H1 (cell line): ENCODE measurements around the gene INAFM1. TPM values are rescaled to one million over a fixed set of nuclear protein-coding genes. Genes with fewer than 3 reads are reported as not detected.

Experiments
- ASH2L ChIP-seq: fragments of 200-600, 300-600 bp; sonication (generic); IDR thresholded peaks from one replicate; pipeline ENCODE4 v1.7.1; 2017; ENCODE audit warnings: low read length
- BACH1 ChIP-seq: IDR thresholded peaks from 2 replicates; pipeline ENCODE4 v1.6.1; 2012; ENCODE audit warnings: low read length, improper control_type of control experiment
- BRCA1 ChIP-seq: IDR thresholded peaks from 2 replicates; pipeline ENCODE4 v1.6.1; 2012; ENCODE audit warnings: low read depth, low read length, improper control_type of control experiment
- EP300 ChIP-seq, 2 experiments: IDR thresholded peaks; 1 replicate in 1 of 2; 2 replicates in 1 of 2; pipeline ENCODE4 v1.6.1; 2011 to 2012; ENCODE audit warnings: low read depth in 2 of 2, low read length in 2 of 2, mild to moderate bottlenecking in 2 of 2, borderline replicate concordance in 1 of 2, inconsistent platforms in 1 of 2, moderate library complexity in 1 of 2
- PHF8 ChIP-seq: fragments of 200-600 bp; sonication (generic); conservative IDR thresholded peaks from 2 replicates; pipeline ENCODE4 v1.7.1; 2012; ENCODE audit warnings: low read depth, mild to moderate bottlenecking, inconsistent platforms, low read length, moderate library complexity
- RXRA ChIP-seq: IDR thresholded peaks from 2 replicates; pipeline ENCODE4 v1.6.1; 2011; ENCODE audit warnings: low read depth, mild to moderate bottlenecking, low read length, moderate library complexity; ENCODE audit not compliant: insufficient read depth
- SAP30 ChIP-seq: fragments of 300-600 bp; sonication (generic); IDR thresholded peaks from 2 replicates; pipeline ENCODE4 v1.7.1; 2012; ENCODE audit warnings: low read length, moderate library complexity, mild to moderate bottlenecking, inconsistent platforms; ENCODE audit not compliant: insufficient read depth, insufficient replicate concordance
- SP4 ChIP-seq: IDR thresholded peaks from 2 replicates; pipeline ENCODE4 v1.6.1; 2012; ENCODE audit warnings: low read length, inconsistent platforms
- SUZ12 ChIP-seq: fragments of 200-600 bp; sonication (generic); IDR thresholded peaks from 2 replicates; pipeline ENCODE4 v1.6.1; 2012; ENCODE audit warnings: mild to moderate bottlenecking, inconsistent platforms, low read length, moderate library complexity, mixed read lengths
- ZNF274 ChIP-seq: IDR thresholded peaks from 2 replicates; pipeline ENCODE4 v1.7.0; 2012; ENCODE audit warnings: low read length, borderline replicate concordance; ENCODE audit errors: extremely low read depth
- polyA plus RNA-seq, 7 experiments: library from polyadenylated mRNA; depleted of rRNA in 3 of 7; stranded (reverse) in 5 of 7; unstranded in 2 of 7; fragments of >200 nt in 5 of 7; fragments of 200-250 nt in 2 of 7; gene quantifications; 1 replicate in 5 of 7; 2 replicates in 1 of 7; 4 replicates in 1 of 7; pipeline versions ENCODE4 v1.2.1 to v1.2.3, GENCODE V29; 2011 to 2013; ENCODE audit warnings: missing spikeins in 2 of 7, mixed read lengths in 2 of 7
- total RNA-seq: library from RNA; stranded (reverse); fragmentation: NEBNext Ultra II Directional; extraction: Animal tissue kit (Norgen Biotek cat#: 25700); gene quantifications from 2 replicates; pipeline ENCODE4 v1.2.1, GENCODE V29; 2021
- TF ChIP-seq, protein P1 (sequence below): IDR thresholded peaks from 2 replicates; pipeline ENCODE4 v1.6.1; 2011; ENCODE audit warnings: low read depth, mild to moderate bottlenecking, low read length; ENCODE audit not compliant: insufficient read depth

Gene INAFM1
- total and polyA plus RNA-seq, 2 of the 8 experiments (the other 6 are each of a cell fraction or from before 2014, with no cell fraction given), result 2.6 to 3.4 TPM

DNA sequence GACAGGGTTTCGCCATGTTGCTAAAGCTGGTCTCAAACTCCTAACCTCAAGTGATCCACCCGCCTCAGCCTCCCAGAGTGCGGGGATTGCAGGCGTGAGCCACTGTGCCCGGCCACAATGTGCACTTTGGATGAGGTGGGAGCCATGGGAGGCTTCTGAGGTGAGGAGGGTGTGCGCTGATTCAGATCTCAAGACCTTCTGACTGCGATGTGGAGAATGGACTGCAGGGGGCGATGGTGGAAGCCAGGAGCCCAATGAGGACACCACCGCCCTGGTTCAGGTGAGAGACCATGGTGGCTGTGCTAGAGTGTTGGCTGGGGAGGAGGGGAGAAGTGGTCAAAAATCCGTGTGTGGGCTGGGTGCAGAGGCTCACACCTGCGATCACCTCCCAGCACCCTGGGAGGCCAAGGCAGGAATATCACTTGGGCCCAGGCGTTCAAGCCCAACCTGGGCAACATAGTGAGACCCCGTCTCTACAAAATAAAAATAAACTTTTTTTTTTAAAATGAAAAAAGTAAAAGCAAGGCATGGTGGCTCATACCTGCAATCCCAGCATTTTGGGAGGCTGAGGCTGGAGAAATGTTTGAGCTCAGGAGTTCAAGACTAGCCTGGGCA is 5.6 kb downstream of the INAFM1 start (continued):
- TF ChIP-seq EP300 (IDR thresholded peaks at IDR 0.05; ENCODE audit: borderline replicate concordance in 1 of 2, low read depth in 2 of 2, low read length in 2 of 2) (no peak), ZNF274 (no peak), ASH2L (no peak), SUZ12 (no peak), SAP30 (no peak), RXRA (no peak), BRCA1 (no peak), SP4 (no peak), PHF8 (no peak), BACH1 (no peak)
- TF ChIP-seq, protein P1, sequence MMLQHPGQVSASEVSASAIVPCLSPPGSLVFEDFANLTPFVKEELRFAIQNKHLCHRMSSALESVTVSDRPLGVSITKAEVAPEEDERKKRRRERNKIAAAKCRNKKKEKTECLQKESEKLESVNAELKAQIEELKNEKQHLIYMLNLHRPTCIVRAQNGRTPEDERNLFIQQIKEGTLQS, result no peak
